Progenitor cell of endocrine pancreas (in vitro differentiated cells): Measurements from ENCODE around the gene STK39. TPM values are rescaled to one million over a fixed set of nuclear protein-coding genes. Genes with fewer than 3 reads are reported as not detected.

ENCODE experiments used
- DNase-seq: peaks from one replicate; pipeline ENCODE4 v3.0.0; 2021; ENCODE audit warnings: low spot score; ENCODE audit not compliant: unreplicated experiment
- H3K27ac Mint-ChIP-seq: 2 replicates; pipeline ENCODE4 v1.8.0; 2021; ENCODE audit warnings: mild to moderate bottlenecking, moderate library complexity, mixed read lengths
- H3K27me3 Mint-ChIP-seq: 2 replicates; pipeline ENCODE4 v1.8.0; 2021; ENCODE audit warnings: mixed read lengths
- H3K36me3 Mint-ChIP-seq: 2 replicates; pipeline ENCODE4 v1.8.0; 2022; ENCODE audit warnings: mixed read lengths; ENCODE audit not compliant: insufficient read depth
- H3K4me1 Mint-ChIP-seq: 2 replicates; pipeline ENCODE4 v1.8.0; 2021; ENCODE audit warnings: low read depth, mixed read lengths
- H3K4me3 Mint-ChIP-seq: 2 replicates; pipeline ENCODE4 v1.8.0; 2021; ENCODE audit warnings: low read depth, mild to moderate bottlenecking, moderate library complexity, mixed read lengths
- H3K9me3 Mint-ChIP-seq: 2 replicates; pipeline ENCODE4 v1.8.0; 2021; ENCODE audit warnings: low read depth, mixed read lengths
- CTCF ChIP-seq: fragments of 200-600 bp; sonication (generic); IDR thresholded peaks from one replicate; pipeline ENCODE4 v1.5.0; 2021; ENCODE audit warnings: antibody characterized with exemption, mild to moderate bottlenecking; ENCODE audit not compliant: unreplicated experiment
- total RNA-seq: library from RNA; stranded (reverse); gene quantifications from 2 replicates; pipeline ENCODE4 v1.2.1, GENCODE V29; 2021

Gene STK39
- total RNA-seq, 1 donor from 2014 or later: 22.9 TPM

GRCh38 chr2:168234407-168235085 is 12.8 kb downstream of the STK39 start:
- no peak overlapping the region for H3K27ac Mint-ChIP-seq
- H3K4me3 Mint-ChIP-seq: no peak overlapping the region
- peaks cover 4% of the 10 kb centered on the region for H3K9me3 Mint-ChIP-seq
- no peak for DNase-seq
- peaks cover 16% of the 10 kb centered on the region for H3K36me3 Mint-ChIP-seq
- H3K27me3 Mint-ChIP-seq: no peaks in the 10 kb centered on the region
- no peaks in the 10 kb centered on the region for H3K4me1 Mint-ChIP-seq
- no peak for TF ChIP-seq CTCF

DNA sequence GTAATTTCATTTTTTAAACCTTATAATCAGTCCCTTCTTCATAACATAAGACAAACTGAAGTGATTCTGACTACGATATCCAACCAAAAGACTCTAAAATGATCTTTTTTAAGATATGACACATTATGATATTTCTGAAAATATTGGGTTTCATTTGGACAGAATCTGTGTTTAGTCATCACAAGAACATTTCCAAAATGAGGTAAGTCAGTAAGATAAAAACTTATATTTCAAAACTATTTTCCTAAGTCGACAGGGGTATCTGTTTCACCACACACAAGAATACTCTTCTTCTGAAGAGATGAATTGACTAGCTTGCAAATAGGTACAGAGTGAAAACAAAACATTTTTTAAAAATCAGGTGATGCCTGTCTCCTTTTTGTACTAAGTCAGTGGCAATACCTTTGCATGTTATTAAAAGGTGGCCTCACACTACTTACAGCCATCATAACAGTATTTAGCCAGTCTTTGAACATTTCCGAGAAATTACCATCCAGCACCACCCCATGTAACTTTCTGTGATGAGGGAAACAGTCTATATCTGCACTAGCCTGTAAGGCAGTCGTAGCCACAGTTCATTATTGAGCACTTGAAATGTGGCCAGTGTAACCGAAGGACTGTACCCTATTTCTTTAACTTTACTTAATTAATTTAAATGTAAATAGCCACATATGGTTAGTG is 13.5 kb downstream of the STK39 start:
- Mint-ChIP-seq H3K27me3 (no peaks in the 10 kb centered on the region), H3K27ac (no peak overlapping the region), H3K9me3 (peaks cover 4% of the 10 kb centered on the region), H3K4me1 (no peaks in the 10 kb centered on the region), H3K36me3 (peaks cover 16% of the 10 kb centered on the region), H3K4me3 (no peak overlapping the region)
- no peak for TF ChIP-seq CTCF
- DNase-seq: no peak

DNA sequence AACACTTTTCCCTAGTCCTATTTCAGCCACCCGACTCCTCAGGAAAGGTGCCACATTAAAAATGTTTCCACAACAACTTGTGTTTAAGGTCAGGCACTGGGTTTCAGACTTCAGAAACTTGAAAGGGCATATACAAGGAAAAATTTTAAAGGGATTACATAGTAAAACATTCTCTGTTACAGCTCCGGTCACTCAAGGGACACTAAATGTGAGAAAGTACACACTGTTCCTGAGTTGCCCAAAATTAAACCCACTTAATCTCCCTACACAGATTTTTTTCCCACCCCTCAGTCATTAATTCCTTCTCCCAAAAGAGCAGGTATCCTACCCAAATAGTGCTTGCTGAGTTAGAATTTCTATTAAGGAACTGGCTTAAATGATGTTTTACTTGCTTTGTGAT is 14.2 kb downstream of the STK39 start:
- peaks cover 4% of the 10 kb centered on the region for H3K9me3 Mint-ChIP-seq
- H3K27me3 Mint-ChIP-seq: no peaks in the 10 kb centered on the region
- DNase-seq: no peak
- no peaks in the 10 kb centered on the region for H3K4me1 Mint-ChIP-seq
- no peak for TF ChIP-seq CTCF
- H3K27ac Mint-ChIP-seq: no peak overlapping the region
- H3K36me3 Mint-ChIP-seq: peaks cover 16% of the 10 kb centered on the region
- no peak overlapping the region for H3K4me3 Mint-ChIP-seq

DNA sequence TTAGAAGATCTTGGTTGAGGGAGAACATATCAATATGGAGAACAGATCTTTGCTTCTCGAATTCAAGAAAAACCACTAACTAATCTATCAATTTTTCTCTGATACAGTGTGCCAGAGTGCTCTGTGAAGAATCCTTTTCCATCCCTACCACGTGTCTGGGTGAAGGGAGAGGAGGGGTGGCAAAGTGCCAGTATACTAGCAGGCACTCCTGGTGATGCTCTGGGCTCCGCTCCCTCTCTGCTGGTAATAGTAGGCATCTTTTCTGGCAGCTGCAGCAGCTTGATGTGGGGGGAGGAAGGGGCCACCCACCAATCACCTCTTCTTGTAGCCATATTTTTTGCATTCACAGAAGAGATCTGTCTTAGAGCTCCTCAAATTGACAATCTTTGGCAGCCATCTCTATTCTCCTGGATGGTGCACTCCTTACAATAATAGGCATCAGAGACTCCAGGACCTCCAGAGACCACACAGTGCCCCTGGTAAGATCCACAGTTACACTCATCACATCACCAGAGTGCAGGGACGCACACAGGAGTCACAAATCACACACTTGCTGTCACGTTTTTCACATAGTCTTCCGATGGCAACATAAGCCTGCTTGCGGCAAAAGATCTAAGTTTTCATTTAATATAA is 15.7 kb downstream of the STK39 start:
- peaks cover 9% of the 10 kb centered on the region for H3K36me3 Mint-ChIP-seq
- no peak for TF ChIP-seq CTCF

GRCh38 chr2:168230389-168230788 is 17.0 kb downstream of the STK39 start:
- peaks cover 4% of the 10 kb centered on the region for H3K9me3 Mint-ChIP-seq
- no peak overlapping the region for H3K27ac Mint-ChIP-seq
- H3K4me3 Mint-ChIP-seq: no peak overlapping the region
- no peaks in the 10 kb centered on the region for H3K27me3 Mint-ChIP-seq
- peaks cover 9% of the 10 kb centered on the region for H3K36me3 Mint-ChIP-seq
- TF ChIP-seq CTCF: no peak
- DNase-seq: no peak
- H3K4me1 Mint-ChIP-seq: peaks cover 2% of the 10 kb centered on the region

More for the DNA sequence above, 15.7 kb downstream of the STK39 start:
- no peak for DNase-seq
- Mint-ChIP-seq H3K9me3 (peaks cover 4% of the 10 kb centered on the region), H3K27ac (no peak overlapping the region), H3K27me3 (no peaks in the 10 kb centered on the region), H3K4me1 (no peaks in the 10 kb centered on the region), H3K4me3 (no peak overlapping the region)
